OCI-LY7 (cell line): Measurements from ENCODE around the gene PDHX.

Experiments
- CTCF ChIP-seq: fragments of 200-600 bp; sonication (generic); conservative IDR thresholded peaks from 2 replicates; pipeline ENCODE4 v1.5.1; 2014; ENCODE audit warnings: mild to moderate bottlenecking, antibody characterized with exemption, low read length, moderate library complexity, mixed read lengths
- EZH2phosphoT487 ChIP-seq: fragments of 200-600 bp; sonication (generic); IDR thresholded peaks from 2 replicates; pipeline ENCODE4 v1.6.1; 2018; ENCODE audit warnings: low read depth, borderline replicate concordance, mild to moderate bottlenecking, mixed run types, antibody characterized with exemption, low read length, moderate library complexity, mixed read lengths

- no peak for TF ChIP-seq CTCF
- no peak for TF ChIP-seq EZH2phosphoT487
Observed at GRCh38 chr11:35041070-35041554, 124.7 kb downstream of the PDHX start.
